AG20443 (cell line): ENCODE data around the gene ENO1.

Experiments
- DNase-seq: peaks from one replicate; pipeline ENCODE4 v3.0.0; 2012; ENCODE audit warnings: low spot score, mixed read lengths

Gene ENO1

DNA sequence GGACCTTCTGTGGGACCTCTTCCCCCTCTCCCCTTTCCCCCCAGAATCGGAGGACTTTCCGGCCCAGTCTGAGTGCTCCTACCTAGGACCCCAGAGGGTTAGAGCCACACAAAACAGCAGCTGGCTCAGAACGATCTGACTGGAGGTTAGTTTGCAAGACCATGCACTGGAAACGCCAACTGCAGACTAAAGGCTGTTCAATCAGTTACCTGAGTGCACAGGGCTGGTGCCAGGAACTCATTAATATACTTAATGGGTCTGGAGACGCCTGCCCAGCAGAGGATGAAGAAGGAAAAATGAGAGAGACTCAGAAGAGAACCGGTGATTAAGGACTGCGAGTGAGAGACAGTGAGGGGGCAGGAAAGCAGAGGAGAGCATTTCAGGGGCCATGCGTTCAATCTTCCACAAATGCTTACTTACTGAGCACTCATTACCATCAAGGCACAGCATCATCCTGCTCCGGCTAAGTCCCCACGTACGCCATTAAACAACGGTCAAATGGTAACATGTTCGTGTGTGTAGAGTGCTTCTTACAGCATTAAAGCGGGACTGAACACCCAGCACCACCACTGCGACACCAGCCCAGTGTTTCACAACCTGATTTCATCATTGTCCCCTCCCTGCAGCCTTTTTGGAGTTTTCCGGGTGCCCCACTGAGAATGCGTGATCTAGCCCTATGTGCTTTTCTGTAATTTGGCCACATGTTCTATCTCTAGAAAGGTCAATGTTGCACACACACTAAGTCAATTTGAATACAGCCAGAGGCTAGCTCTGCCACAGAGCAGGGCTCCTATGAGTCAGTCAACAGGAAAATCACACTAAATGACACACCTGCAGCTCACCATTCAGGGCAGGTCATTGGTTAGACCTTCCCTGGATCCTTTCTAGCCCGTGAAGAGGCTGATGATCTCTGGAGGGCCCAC, 7.6 kb downstream of the ENO1 start:
- no peak for DNase-seq

DNA sequence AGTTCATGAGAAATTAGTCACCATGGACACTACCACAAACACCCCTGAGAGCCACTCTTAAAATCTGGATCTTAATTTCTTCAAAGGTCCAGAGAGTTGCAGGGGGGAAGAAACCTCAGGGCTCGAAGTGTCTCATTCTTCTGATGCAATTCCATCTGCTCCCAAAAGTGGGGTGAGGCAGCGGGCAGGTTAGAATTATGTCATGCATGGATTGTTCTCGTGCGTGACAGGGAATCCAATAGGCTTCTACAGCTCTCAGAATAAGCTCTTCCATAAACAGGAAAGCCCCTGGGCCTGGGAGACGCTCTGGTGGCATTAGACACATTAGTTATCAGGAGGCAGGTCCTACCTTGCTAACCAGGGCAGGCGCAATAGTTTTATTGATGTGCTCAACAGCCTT, 8.4 kb downstream of the ENO1 start:
- DNase-seq = no peak

DNA sequence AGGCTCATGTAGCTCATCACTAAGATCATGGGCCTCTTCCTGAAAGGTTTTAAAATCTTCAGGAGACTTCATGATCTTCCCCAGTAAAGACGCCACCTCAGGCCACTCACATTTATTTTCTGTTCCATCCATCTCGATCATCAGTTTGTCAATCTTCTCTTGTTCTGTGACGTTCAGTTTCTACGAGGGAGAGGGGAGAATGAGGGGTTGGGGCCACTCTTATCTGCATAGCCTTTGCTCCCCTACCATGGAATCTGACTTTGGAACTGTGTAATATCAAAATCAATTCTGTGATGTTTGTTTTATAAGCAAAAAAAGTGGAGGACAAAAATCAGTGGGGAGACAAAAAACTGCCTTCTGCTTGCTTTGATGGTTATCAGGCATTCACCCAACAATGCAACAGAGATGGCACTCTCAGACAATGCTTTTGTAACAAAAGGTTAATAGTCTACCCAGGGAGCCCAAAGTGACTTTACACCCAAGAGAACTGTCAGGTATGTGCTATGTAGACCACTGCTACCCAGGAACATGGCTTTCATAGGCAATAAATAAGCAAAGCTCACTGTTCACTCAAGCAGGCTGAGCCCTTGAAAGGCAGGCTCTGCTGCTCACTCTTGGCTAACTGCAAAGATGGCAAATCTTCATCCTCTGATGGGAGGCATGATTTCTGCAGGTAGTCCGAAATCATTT, 10.5 kb downstream of the ENO1 start:
- DNase-seq = no peak

DNA sequence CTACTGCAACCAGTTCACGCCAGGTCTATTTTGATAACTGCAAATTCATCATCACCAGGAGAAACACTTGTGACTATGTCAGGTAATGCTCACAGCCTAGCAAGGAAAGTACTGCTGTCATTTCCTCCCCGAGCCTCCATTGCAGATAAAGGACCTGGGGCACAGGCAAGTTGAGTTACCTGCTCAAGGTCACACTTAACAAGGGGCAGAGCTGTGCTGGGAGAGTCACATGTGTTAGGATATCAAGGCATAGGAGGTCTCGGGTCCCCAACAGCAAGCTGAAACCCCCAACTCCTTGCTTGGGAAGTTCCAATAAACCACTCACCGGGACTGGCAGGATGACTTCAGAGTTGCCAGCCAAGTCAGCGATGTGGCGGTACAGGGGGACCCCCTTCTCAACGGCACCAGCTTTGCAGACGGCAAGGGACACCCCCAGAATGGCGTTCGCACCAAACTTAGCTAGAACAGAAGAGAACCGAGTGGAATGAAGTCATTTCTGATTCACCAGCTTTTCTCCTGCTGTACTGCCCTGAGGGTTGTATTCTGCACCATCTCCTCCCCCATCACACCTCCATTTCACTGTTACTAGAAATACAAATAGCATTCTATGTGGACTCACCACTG, 11.6 kb downstream of the ENO1 start:
- DNase-seq = no peak

DNA sequence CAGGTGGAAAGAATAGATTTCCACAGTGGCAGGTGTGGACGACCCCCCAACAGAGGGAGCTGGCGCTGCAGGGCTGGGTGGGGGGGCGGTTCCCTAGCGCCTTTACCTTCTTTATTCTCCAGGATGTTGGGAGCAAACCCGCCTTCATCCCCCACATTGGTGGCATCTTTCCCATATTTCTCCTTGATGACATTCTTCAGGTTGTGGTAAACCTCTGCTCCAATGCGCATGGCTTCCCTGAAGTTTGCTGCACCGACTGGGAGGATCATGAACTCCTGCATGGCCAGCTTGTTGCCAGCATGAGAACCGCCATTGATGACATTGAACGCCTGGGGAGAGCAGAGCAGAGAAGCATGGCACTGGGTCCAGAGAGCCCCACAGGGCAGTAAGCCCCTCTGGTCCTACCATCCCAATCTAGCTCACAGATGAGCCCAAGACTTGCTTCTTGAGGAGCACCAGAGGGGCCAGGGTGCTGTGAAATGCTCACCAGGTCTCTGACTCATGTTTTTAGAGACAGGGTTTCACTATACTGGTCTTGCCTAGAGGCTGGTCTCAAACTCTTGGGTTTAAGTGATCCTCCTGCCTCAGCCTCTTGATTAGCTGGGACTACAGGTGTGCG, 12.2 kb downstream of the ENO1 start:
- no peak for DNase-seq

DNA sequence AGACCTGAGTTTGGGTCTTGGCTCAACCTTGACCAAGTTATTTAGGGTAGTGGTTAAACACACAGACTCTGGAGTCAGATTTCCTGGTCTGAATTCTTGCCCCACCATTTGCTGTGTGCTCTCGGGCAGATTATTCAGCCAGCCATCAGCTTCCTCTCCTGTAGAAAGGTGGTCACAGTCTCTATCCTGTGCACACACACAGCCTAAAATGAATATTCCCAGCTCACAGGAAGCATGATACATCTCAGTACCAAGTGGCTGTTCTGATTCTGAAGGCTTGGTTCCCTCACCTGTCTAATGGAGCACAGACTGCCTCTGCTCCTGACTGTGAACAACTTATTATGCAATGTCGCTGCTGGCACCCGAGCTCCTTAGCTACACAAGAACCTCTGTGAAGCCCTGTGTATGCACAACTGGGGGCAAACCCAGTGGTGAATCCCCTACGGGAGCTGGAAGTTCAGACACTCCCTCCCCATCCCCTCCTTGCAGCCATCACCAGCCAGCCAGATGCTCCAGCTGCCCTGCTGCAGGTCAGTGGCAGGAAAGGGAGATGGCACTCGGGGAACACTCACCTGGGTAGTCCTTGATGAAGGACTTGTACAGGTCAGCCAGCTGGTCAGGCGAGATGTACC, 13.7 kb downstream of the ENO1 start:
- DNase-seq = no peak

DNA sequence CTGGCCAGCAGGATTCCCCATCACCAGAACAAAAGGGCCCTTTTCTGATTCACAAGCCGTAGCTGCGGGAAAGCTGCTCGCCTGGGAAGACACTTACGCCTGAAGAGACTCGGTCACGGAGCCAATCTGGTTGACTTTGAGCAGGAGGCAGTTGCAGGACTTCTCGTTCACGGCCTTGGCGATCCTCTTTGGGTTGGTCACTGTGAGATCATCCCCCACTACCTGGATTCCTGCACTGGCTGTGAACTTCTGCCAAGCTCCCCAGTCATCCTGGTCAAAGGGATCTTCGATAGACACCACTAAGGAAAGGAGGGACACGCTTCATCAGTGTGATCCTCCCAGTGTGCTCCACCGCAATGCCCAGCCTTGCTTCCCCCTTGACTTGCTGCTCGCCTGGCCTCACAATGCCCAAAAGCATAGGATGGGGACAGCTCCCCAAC, 14.7 kb downstream of the ENO1 start:
- no peak for DNase-seq

DNA sequence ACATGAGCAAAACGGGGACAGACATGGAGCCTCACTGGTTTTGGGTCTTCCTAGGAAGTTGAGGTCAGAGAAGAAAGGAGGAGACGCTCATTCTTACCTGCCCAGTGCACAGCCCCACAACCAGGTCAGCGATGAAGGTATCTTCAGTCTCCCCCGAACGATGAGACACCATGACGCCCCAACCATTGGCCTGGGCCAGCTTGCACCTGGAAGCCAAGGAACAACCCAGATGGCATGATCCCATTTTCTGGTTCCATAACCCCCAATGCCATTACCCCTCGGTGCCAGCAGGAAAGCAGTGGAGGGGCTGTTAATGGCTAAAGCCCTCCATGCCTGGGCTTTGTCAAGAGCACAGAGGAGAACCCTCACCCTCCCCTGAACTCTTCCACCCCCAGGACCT, 15.3 kb downstream of the ENO1 start:
- DNase-seq = no peak

DNA sequence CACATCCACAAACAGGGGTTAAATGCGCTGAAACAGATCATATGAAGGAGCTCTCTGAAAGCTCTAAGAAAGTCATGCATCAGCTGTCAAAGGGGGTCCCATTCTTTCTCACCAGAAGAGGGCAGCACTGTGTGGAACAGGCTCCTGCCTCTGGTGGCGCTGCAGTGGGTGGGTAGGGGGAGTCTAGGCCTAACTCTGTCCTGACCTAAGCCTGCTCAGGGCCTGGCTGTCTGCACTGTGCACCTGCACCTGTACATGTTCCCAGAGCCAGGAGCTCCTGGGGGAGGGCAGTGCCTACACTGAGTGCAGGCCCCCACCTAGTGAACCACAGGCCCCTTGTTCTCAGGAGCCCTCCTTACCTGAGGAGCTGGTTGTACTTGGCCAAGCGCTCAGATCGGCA, 16.0 kb downstream of the ENO1 start:
- DNase-seq = no peak

DNA sequence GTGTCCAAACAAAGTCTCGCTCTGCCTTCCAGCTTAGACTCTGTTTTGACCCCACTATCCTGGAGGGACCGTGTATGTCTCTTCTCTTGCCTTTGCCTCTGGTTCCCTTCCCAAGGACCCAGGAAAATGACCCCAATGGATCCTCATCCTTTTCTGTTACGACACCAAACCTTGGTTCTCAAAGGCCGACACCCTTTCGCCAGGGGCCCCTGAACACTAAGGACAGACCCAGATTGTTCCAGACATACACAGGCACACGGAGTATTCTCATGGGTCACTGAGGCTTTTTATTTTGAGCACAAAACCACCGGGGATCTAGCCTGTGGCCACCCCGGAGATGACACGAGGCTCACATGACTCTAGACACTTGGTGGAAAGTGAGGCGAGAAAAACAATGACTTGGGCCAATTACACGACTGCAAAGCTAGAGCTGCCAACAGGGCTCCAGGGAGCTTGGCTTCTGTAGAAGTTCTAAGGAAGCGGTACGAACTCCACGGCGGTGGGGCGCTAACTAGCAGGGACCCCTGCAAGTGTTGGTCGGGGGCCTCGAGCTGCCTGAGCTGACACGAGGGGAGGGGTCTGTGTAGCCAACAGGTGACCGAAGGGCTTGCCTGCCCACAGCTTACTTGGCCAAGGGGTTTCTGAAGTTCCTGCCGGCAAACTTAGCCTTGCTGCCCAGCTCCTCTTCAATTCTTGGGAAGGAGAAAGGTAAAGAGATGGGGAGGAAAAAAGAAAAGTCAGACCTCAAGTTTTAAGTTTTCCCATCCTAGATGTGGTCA, 17.6 kb downstream of the ENO1 start:
- no peak for DNase-seq

DNA sequence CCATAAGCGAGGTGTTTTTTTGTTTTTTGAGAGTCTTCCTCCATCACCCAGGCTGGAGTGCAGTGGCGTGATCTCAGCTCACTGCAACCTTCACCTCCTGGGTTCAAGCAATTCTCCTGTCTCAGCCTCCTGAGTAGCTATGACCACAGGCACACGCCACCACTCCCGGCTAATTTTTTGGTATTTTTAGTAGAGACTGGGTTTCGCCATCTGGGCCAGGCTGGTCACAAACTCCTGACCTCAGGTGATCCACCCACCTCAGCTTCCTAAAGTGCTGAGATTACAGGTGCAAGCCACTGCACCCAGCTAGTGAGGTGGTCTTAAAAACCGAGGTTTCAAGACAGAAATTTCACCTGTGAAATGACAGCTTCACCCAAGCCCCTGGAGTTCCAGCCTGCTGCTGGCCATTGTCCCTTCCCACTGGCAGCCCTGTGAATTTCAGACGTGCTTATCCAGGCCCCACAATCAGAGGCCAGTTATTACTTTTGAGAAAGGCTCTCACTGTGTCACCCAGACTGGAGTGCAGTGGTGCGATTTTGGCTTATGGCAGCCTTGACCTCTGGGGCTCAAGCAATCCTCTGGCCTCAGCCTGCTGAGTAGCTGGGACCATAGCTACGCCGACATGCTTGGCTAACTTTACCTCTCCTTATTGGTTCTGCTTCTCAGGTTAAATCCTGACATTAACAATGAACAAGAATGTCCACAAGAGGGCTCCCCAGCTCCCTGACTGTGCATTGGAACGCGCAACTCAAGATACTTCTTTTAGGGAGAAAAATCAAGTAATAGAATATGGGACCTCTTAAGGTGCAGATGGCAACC, 19.4 kb downstream of the ENO1 start:
- DNase-seq = peak; percentile 38

DNA sequence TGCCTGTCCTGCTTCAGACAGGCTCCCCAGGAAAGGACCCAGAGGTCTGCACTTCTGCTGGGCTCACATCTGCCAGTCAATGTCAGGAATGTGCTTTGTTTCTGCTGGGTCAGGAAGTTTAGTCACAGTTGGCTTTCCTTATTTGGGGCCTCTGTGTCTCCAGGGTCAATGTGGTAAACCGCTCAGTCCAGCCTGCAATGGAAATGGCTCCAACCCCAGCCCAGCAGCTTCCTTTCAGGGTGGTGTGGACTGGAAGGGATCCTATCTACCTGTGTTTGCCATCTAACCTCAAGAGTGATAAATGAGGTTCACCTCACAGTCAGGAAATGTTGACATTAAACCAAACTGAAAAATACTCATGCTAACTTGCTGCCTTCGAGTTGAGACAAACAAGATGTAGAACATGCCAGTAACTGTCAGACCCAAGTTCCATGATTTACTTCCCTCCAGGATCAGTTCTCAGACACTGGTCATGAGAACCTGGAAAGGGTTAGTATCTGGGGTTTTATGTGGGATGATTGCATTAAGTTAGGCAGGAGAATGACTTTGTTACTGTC, 20.3 kb downstream of the ENO1 start:
- peak; percentile 81 for DNase-seq

DNA sequence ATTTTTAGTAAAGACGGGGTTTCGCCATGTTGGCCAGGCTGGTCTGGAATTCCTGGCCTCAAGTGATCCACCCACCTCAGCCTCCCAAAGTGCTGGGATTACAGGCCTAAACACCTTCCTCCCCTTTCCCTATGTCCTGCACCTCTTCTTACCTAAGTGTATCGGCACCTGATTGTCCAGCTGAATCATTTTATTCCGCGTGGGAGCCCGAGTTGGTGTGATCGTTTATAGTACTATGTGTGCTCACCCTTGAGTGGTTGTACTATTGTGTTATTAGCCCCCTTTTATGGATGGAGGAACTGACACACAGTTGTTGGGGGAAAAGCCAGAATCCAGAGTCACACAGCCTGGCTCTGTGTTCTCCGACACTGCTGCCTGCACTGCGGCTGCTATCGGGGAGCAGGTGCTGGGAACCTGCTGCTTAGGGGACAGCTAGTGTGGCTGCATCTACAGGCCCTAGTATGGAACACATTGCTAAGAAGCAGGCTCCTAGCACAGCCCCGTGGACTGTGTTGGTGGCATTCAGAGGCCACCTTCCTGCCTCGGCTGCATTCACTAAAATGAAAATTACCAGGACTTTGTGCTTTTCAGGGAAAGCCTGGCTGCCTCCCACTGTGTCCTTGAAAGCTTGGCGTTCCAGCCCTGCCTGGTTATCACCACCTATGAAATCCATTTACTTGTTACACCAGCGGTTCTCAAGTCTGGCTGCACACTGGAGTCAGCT, 21.6 kb downstream of the ENO1 start:
- no peak for DNase-seq

DNA sequence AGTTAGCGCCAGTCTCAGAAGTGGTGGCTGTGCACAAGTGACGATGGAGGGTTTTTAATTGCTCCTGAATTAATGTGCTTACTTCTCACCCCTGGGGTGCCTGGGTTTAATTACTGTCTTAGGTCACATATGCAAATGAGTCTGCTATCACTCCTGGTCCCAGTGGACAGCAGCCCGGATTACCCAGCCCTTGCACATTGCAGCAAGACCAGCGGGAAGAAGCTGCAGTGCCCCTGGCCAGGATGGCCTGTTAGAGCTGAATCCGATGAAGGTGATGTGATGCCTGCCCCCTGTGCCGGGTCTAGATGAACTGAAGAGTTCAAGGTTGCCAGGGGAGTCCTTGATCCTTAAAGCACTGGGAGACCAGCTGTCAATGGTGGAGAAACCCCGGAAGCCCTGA, 24.2 kb downstream of the ENO1 start:
- no peak for DNase-seq

DNA sequence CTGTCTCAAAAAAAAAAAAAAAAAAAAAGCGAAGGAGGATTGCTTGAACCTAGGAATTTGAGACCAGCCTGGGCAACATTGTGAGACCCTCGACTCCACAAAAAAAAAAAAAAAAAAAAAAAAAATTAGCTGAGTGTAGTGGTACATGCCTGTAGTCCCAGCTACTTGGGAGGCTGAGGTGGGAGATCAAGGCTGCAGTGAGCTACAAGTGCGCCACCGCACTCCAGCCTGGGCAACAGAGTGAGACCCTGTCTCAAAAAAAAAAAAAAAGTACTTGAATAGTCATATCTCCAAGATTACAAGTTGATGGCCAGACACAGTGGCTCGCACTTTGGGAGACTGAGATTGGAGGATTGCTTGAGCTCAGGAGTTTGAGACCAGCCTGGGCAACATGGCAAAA, 27.4 kb downstream of the ENO1 start:
- no peak for DNase-seq

DNA sequence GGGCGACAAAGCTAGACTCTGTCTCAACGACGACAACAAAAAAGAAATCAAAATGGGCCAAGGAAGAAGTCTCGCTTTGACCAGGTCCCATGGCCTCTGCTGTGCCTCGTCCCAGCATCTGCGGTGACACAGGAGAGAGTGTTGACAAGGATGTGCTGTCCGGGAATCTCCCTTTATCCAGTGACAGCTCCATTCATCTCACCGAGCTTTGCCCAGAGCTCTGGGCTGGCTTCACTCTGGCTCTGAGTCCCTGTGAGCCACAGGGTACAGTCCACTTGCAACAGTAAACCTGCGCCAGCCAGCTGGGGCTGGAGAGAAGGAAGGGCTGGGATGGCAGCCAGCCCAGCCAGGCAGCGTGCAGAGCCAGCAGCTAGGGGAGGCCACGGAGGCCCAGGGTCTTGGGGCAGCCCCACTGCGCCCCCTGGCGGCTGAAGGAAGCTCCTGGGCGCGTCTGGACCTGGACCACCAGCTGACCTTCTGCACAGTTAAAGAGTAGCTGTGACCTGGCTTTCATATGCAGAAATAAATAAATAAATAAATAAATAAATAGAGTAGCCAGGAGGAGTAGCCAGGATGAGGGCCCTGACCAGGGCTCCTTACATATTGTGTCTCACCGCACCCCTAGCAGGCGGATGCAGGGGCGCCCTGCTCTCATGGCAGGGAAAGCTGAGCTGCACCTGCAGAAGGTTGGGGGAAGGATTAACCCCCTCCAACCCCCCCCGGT, 29.7 kb downstream of the ENO1 start:
- peak; percentile 96 for DNase-seq

DNA sequence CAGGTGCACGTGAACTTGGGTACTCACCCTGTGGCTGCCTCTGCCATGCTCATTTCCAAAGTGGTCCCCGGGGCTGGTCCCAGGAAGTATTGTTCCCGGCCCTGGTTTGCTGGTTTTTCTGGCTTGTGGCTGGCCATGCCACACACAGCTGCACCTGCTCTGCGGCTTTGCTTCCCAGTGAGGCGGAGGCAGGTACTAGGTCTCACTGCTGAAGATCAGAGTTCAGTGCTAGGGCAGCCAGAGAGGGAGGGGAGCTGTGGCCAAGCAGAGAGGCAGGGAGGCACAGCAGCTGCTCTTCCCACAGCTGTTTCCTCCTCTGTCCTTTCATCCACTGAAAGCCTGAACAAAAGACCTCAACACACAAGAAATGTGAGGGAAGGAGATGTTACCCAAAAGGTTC, 30.5 kb downstream of the ENO1 start:
- no peak for DNase-seq

DNA sequence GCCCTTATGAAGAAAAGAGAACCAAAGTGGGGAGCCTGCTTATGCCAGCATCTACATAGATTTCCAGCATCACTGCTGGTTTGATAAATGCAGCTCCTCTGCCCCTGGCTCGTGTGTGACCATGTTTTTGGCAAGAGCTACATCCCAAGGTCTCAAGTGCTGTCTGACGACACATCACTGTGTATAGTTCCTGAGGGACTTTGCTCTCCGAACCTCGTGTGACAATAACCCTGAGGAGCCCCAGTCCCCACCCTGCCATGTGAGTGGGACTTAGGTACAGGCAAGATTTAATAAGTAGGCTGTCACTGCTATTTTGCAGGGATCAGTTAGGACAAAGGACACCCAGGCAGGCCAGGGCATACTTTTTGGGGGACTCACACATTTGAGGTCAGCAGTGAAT, 32.2 kb downstream of the ENO1 start:
- DNase-seq = no peak
